ENCODE data around the gene TRIM47. TPM values are rescaled to one million over a fixed set of nuclear protein-coding genes. Genes with fewer than 3 reads are reported as not detected.

TRIM47 gene
- total and polyA plus RNA-seq, 2 of the 13 experiments (the other 11 are each of a cell fraction or from before 2014, with no cell fraction given), result 33.5 to 82.0 TPM

DNA sequence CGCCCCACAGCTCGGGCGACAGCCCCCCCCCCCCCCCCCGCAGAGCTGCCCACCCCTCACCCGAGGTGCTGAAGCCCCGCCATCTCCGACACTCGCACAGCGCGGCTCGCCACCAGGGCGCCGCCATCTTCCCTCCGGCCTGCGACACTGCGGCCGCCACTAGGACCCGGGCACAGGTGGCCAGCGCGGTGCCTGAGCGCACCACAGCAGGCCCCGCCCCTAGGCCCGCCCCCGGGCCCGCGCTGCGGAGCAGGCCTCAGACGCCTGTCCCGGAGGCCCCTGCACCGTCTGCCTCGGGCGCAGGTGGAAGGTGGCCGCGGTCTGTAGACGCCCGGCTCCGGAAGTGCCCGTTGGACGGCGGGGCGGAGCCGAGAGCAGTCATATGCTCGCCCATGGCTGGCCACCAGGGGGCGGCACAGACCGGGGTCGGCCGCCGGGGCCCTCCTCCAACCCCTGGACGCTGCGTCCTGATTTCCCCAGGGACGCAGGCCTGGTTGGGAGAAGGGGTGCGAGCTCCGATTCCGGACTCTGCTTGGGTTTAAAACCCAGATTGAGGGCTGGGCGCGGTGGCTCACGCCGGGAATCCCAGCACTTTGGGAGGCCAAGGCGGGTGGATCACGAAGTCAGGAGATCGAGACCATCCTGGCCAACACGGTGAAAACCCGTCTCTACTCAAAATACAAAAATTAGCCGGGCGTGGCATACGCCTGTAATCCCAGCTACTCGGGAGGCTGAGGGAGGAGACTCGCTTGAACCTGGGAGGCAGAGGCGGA is 26.6 kb upstream of the TRIM47 start, which contains the start of gene MRPL38 (continued):
- TF ChIP-seq LRRFIP1 (CRISPR knock-in tag; conservative IDR thresholded peaks at IDR 0.05) (no peak; the same call in 1 of the 2 replicates), HNRNPK (IDR thresholded peaks at IDR 0.05; ENCODE audit: low read depth, low read length, poor library complexity, severe bottlenecking) (peak; percentile 87), BRD4 (CRISPR knock-in tag; IDR thresholded peaks at IDR 0.05) (peak; percentile 91), CTCF (CRISPR knock-in tag; IDR thresholded peaks at IDR 0.05) (peak; percentile 100), KMT2B (CRISPR knock-in tag; IDR thresholded peaks at IDR 0.05) (peak; percentile 82), YEATS4 (CRISPR knock-in tag; IDR thresholded peaks at IDR 0.05; ENCODE audit: borderline replicate concordance) (peak; percentile 93), DMTF1 (CRISPR knock-in tag; IDR thresholded peaks at IDR 0.05) (no peak), ZBTB20 (CRISPR knock-in tag; IDR thresholded peaks at IDR 0.05; ENCODE audit: borderline replicate concordance, low read depth) (peak; percentile 82; the same call in 1 of the 2 replicates)
- TF ChIP-seq, protein P1, sequence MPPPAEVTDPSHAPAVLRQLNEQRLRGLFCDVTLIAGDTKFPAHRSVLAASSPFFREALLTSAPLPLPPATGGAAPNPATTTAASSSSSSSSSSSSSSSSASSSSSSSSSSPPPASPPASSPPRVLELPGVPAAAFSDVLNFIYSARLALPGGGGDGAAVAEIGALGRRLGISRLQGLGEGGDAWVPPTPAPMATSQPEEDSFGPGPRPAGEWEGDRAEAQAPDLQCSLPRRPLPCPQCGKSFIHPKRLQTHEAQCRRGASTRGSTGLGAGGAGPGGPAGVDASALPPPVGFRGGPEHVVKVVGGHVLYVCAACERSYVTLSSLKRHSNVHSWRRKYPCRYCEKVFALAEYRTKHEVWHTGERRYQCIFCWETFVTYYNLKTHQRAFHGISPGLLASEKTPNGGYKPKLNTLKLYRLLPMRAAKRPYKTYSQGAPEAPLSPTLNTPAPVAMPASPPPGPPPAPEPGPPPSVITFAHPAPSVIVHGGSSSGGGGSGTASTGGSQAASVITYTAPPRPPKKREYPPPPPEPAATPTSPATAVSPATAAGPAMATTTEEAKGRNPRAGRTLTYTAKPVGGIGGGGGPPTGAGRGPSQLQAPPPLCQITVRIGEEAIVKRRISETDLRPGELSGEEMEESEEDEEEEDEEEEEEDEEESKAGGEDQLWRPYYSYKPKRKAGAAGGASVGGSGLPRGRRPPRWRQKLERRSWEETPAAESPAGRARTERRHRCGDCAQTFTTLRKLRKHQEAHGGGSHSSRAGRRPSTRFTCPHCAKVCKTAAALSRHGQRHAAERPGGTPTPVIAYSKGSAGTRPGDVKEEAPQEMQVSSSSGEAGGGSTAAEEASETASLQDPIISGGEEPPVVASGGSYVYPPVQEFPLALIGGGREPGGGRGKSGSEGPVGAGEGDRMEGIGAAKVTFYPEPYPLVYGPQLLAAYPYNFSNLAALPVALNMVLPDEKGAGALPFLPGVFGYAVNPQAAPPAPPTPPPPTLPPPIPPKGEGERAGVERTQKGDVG (CRISPR knock-in tag; IDR thresholded peaks at IDR 0.05; ENCODE audit: borderline replicate concordance), result peak; percentile 94
- TF ChIP-seq, protein P2, sequence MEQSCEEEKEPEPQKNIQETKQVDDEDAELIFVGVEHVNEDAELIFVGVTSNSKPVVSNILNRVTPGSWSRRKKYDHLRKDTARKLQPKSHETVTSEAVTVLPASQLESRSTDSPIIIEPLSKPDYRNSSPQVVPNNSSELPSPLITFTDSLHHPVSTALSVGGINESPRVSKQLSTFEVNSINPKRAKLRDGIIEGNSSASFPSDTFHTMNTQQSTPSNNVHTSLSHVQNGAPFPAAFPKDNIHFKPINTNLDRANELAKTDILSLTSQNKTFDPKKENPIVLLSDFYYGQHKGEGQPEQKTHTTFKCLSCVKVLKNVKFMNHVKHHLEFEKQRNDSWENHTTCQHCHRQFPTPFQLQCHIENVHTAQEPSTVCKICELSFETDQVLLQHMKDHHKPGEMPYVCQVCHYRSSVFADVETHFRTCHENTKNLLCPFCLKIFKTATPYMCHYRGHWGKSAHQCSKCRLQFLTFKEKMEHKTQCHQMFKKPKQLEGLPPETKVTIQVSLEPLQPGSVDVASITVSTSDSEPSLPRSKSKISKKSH (CRISPR knock-in tag; IDR thresholded peaks at IDR 0.05; ENCODE audit: borderline replicate concordance), result peak; percentile 88

Measured in HepG2 (cell line).